Ishikawa (cell line): ENCODE results near the gene FAM171A1.

Experiments used
- CEBPB ChIP-seq: IDR thresholded peaks from 2 replicates; pipeline ENCODE4 v1.6.1; 2012
- CREB1 ChIP-seq: IDR thresholded peaks from 2 replicates; pipeline ENCODE4 v1.6.1; 2012; ENCODE audit warnings: low read depth
- EGR1 ChIP-seq: IDR thresholded peaks from 2 replicates; pipeline ENCODE4 v1.6.1; 2012
- EP300 ChIP-seq: IDR thresholded peaks from 2 replicates; pipeline ENCODE4 v1.6.1; 2012; ENCODE audit warnings: borderline replicate concordance
- FOXM1 ChIP-seq: IDR thresholded peaks from 2 replicates; pipeline ENCODE4 v1.6.1; 2012; ENCODE audit warnings: low read depth, borderline replicate concordance
- NFIC ChIP-seq: IDR thresholded peaks from 2 replicates; pipeline ENCODE4 v1.6.1; 2012
- RAD21 ChIP-seq: IDR thresholded peaks from 2 replicates; pipeline ENCODE4 v1.6.1; 2012; ENCODE audit warnings: low read depth
- TAF1 ChIP-seq: IDR thresholded peaks from 2 replicates; pipeline ENCODE4 v1.6.1; 2012; ENCODE audit warnings: low read depth, mild to moderate bottlenecking
- TCF12 ChIP-seq: IDR thresholded peaks from 2 replicates; pipeline ENCODE4 v1.6.1; 2012; ENCODE audit warnings: low read depth
- TEAD4 ChIP-seq: IDR thresholded peaks from 2 replicates; pipeline ENCODE4 v1.6.1; 2012
- YY1 ChIP-seq: IDR thresholded peaks from 2 replicates; pipeline ENCODE4 v1.6.1; 2012; ENCODE audit warnings: low read depth
- ZBTB7A ChIP-seq: IDR thresholded peaks from 2 replicates; pipeline ENCODE4 v1.6.1; 2012; ENCODE audit warnings: low read depth
- TF ChIP-seq, protein P1 (sequence below): IDR thresholded peaks from 2 replicates; pipeline ENCODE4 v1.6.1; 2012
- TF ChIP-seq, protein P2 (sequence below): IDR thresholded peaks from 2 replicates; pipeline ENCODE4 v1.6.1; 2012; ENCODE audit warnings: low read depth, mild to moderate bottlenecking
- TF ChIP-seq, protein P3 (sequence below): IDR thresholded peaks from 2 replicates; pipeline ENCODE4 v1.6.1; 2012

The FAM171A1 gene

DNA sequence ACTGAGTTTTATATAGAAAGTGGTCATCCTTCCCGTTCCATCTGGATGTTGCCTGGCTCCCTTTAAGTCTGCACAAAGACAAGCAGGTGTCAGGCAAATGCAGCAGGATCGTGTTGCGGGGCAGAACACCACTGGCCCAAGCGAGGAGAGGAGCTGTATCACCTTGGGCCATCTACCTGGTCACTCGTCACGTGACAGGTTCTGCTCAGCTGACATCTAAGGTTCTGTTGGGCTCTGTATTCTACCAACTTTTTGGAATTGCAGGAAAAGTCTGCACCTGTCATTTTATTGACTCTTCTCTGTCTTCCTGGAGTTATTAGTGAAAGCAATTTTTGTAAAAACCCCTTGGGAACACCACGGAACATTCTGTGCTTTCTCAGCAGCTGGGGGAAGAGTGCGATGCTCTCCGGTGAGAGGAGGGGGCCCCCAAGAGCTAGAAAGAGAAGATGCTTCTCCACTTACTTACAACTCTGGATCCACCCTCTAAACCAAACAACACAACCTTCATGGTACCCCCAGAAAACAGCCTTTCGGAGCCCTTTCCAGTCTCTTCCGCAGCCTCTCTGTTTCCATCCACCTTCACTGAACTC lies 119.2 kb downstream of the FAM171A1 start:
- TF ChIP-seq RAD21 (no peak), YY1 (no peak), TAF1 (no peak), TEAD4 (no peak), EGR1 (no peak), ZBTB7A (no peak), EP300 (no peak), TCF12 (no peak), NFIC (no peak), CEBPB (no peak), FOXM1 (no peak), CREB1 (no peak)
- TF ChIP-seq, protein P1, sequence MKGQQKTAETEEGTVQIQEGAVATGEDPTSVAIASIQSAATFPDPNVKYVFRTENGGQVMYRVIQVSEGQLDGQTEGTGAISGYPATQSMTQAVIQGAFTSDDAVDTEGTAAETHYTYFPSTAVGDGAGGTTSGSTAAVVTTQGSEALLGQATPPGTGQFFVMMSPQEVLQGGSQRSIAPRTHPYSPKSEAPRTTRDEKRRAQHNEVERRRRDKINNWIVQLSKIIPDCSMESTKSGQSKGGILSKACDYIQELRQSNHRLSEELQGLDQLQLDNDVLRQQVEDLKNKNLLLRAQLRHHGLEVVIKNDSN = no peak
- TF ChIP-seq, protein P2, sequence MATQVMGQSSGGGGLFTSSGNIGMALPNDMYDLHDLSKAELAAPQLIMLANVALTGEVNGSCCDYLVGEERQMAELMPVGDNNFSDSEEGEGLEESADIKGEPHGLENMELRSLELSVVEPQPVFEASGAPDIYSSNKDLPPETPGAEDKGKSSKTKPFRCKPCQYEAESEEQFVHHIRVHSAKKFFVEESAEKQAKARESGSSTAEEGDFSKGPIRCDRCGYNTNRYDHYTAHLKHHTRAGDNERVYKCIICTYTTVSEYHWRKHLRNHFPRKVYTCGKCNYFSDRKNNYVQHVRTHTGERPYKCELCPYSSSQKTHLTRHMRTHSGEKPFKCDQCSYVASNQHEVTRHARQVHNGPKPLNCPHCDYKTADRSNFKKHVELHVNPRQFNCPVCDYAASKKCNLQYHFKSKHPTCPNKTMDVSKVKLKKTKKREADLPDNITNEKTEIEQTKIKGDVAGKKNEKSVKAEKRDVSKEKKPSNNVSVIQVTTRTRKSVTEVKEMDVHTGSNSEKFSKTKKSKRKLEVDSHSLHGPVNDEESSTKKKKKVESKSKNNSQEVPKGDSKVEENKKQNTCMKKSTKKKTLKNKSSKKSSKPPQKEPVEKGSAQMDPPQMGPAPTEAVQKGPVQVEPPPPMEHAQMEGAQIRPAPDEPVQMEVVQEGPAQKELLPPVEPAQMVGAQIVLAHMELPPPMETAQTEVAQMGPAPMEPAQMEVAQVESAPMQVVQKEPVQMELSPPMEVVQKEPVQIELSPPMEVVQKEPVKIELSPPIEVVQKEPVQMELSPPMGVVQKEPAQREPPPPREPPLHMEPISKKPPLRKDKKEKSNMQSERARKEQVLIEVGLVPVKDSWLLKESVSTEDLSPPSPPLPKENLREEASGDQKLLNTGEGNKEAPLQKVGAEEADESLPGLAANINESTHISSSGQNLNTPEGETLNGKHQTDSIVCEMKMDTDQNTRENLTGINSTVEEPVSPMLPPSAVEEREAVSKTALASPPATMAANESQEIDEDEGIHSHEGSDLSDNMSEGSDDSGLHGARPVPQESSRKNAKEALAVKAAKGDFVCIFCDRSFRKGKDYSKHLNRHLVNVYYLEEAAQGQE = no peak
- TF ChIP-seq, protein P3, sequence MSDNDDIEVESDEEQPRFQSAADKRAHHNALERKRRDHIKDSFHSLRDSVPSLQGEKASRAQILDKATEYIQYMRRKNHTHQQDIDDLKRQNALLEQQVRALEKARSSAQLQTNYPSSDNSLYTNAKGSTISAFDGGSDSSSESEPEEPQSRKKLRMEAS = no peak

- TF ChIP-seq EP300 (no peak), YY1 (no peak), RAD21 (peak; percentile 10; the same call in 1 of the 2 replicates)
- TF ChIP-seq, protein P1 = no peak
Observed at GRCh38 chr10:15245530-15245929, 125.6 kb downstream of the FAM171A1 start.

- TF ChIP-seq, protein P2 = no peak
- TF ChIP-seq, protein P1 = no peak
Observed at GRCh38 chr10:15244635-15245197, 126.4 kb downstream of the FAM171A1 start.

DNA sequence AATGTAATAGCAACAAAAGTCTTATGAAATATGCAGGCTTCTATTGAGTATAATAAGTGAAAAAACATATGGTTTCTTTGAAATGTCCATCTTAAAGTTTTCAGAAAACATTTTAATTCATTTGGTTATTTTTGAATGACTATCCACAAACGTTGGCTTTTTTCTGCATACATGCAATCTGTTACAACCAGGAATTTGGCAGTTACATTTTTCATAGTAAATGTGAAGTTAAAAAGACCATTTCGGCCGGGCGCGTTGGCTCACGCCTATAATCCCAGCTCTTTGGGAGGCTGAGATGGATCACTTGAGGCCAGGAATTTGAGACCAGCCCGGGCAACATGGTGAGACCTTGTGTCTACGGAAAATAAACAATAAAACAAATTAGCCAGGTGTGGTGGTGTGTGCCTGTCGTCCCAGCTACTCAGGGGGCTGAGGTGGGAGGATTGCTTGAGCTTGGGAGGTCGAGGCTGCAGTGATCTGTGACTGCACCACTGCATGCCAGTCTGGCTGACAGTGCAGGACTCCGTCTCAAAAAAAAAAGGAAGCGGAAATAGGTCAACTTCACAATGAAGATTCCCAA lies 128.7 kb downstream of the FAM171A1 start:
- TF ChIP-seq RAD21 (no peak), EP300 (no peak), CEBPB (no peak), TAF1 (no peak), NFIC (no peak), EGR1 (no peak), YY1 (no peak), FOXM1 (no peak), TCF12 (no peak), CREB1 (no peak), TEAD4 (no peak), ZBTB7A (no peak)
- TF ChIP-seq, protein P2 = no peak
- TF ChIP-seq, protein P1 = no peak
- TF ChIP-seq, protein P3 = no peak
